HG03025 (cell line): Measurements from ENCODE around the gene PPARD.
"Not testable (repeated sequence)": the region's sequence is repeated elsewhere in the genome, so short reads cannot be mapped to it uniquely, and the experiment has no call there.

Experiments
- ATAC-seq: cut with Tn5 transposase; IDR thresholded peaks from one replicate; pipeline ENCODE4 v1.9.1; 2021; ENCODE audit warnings: mild to moderate bottlenecking, moderate library complexity; ENCODE audit not compliant: unreplicated experiment, low FRiP score

Gene PPARD

DNA sequence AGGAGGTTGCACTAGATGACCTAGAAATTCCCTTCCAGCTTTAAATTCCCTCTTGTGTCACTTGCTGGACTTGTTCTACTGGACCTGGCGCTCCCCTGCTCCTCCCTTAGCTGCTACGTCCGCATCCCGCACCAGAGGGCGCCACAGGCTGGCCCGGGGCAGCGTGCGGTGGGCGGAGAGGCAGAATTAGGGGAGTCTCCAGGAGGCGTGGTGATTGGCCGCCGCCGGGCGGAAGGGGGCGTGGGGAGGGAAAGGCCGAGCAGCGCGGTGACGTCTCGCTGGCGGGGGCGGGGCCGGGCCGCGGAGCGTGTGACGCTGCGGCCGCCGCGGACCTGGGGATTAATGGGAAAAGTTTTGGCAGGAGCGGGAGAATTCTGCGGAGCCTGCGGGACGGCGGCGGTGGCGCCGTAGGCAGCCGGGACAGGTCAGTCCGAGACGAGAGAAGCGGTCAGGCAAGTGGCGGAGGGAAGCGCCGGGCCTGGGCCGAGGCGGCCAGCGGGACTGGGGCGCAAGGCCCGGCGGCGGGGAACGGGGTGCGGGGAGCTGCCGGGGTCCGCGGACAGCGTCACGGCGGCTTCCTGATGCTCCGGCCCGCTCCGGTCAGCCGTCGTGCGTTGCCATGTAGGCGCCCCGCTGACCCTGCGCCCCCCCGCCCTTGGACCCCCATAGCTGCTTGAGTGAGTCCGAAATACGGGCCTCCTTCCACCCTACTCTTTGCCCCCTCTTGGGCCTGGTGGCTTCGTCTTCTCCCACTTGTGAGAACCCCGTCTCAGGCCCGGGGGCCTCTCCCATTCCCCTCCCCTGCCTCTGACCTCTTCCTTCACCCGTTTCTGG lies at the start of gene PPARD:
Gene PPARD, plus strand, starts transcription at position 301 of the 834 bp plus-strand sequence. CDS start 68,530 bp downstream, outside the sequence.
- peak; percentile 92 for ATAC-seq

DNA sequence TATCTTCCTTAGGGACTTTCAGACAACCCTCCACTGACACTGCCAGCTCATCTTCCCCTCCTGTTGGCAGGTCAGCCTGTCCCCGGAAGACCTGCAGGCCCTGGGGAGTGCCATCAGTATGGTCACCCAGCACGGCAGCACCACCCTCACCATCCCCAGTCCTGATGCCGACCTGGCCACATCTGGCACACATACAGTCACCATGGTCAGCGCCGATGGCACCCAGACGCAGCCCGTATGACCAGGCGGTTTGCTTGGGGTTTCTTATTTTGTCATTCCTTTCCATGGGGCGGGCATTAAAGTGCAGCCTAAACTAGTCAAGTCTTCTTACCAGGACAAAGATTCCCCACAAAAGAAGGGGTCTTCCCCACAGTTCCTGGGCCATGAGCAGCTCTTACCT lies 48.7 kb upstream of the PPARD start:
- ATAC-seq, result no peak

DNA sequence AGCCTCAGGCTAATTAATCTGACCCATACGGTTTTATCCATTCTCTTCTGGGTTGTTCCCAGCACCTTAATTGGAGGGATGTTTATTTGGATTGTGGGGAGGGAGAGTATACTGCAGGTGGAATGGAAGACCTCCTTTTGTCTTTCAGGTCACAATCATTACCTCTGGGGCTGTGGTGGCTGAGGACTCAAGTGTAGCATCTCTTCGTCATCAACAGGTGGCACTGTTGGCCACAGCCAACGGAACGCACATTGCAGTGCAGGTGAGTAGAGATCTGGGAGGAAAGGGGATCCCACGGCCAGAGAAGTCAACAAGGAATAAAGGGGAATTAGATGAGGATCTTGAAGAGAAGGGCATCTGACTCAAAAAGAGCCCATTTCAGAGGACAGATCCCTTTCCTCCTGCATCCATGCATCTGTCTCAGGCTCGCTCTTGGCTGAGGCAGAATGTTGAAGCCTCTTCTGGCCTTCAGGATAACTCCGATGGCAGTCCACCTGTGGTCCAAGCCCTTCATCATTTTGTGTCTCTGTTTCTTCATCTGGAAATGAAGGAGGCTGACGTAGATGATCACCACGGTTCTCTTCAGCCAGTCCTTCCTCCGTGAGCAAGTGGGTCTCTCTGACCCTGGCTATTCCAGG lies 47.9 kb upstream of the PPARD start:
- no peak for ATAC-seq

DNA sequence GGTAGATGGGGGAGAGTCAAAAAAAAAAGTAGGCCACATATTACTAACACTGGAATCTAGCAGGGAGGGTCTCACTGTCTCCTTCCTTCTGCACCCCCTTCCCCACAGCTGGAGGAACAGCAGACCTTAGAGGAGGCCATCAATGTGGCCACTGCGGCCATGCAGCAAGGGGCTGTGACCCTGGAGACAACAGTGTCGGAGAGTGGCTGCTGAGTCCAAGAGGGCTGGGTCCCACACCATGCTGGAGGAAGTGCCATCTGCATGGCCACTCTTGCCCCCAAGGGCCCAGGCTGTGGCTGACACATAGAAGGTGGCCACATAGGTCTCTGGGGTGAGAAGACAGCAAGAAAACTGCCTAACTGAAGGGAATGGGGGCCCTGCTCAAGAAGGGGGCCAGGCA lies 47.3 kb upstream of the PPARD start:
- ATAC-seq, result no peak

DNA sequence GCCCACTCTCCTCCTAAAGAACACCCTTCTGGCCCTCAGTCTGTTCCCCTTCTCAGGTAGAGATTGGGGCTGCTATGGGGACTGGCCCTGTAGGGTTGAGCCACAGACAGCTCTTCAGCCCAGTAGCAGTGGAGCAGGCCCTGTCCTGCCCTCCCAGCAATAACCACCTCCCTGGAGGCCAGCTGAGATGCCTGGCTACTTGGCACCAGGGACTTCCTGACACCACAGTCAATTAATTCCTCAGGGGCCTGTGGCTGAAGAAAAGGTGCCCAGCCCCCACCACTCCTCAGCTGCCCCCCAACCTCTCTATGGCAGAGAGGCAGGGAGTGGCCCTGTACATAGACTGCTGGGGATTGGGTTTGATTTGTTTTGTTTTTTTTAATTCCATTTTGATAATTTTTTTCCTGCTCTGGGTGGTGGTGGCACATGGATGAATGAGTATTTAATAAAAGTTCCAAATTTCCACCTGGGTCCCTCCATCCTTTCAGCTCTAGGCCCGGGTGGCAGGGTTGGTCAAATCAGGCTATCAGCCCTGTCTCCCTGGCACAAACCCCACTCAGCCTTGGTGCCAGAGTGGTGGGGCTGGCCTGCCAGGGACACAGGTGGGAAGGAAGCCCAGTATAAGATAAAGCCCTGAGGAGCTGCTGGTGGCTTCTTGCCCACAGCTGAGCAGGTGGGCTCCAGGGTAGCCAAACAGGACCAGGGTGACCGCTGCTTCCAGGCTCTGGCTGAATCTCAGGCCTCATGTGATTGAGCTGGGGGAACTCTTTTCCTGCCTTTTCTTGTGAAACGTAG lies 46.6 kb upstream of the PPARD start:
- ATAC-seq, result no peak

DNA sequence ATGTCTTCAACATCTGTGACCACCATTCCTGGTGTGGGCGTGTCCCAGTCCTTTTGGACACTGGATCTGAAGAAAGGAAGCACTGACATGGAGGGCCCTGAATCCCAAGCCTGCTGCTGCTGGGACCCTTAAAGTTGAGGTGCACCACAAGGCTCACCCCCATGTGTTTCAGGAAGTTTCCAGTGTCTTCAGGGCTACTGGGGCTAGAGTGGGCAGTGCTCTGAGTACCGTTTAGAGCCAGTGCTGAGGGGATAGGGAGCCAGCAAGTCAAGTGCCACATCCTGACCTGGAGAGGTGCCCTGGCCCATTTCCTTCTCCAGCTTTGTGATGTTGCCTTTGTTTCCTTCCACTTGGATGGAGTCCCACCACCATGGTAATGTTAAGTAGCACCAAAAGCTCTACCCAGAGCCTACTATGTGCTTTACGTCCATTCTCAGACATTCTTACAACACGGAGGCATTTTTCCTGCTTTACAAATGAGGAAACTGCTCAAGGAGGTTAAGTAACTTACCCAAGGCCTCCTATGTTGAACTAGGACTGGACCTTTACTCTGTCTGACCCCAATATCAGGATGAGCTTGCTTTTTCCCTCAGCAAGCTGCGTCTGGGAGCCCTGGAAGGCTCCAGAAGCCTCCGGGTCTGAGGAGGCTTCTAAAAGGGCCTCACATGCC lies 45.3 kb upstream of the PPARD start:
- no peak for ATAC-seq

DNA sequence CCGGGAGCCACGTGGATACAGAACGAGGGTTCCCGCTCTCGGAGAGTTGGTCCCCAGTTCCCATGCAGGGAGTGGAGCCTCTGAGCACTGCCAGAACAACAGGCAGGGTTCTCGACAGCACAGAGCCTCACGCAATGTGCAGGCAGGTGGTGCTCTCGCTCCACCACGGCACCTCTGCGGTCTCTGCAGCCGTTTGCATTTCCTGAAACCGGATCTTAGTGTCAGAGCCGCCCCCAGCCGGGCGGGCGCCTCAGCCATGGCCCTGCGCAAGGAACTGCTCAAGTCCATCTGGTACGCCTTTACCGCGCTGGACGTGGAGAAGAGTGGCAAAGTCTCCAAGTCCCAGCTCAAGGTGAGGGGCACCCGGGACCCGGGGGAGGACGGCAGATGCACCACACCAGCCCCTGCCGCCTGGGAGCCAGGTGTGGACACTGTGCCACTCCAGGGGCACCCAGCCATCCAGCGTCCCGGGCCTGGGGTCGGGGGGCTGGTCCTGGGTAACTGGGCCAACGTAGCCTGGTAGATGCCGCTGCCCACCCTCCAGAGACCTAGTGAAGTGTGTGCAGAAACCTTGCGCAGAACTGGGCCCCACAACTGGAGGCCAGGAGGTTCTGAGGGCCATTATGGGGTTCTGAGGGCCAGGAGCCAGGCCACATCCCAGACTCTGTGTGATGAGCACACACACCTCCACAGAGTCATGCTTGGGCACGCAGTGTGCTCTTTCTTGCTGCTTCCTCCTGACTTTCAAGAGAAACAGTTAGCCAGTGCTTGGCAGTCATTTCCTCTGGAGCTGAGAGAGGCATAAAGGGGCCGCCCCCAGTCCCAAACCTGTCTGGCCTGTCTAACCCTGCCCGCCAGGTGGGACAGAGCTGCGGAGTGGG lies 44.5 kb upstream of the PPARD start, which contains the start of gene DEF6:
Gene DEF6, plus strand, starts transcription at position 218 of the 881 bp plus-strand sequence. Its CDS starts 39 bp downstream, at position 257.
- peak; percentile 53 for ATAC-seq

DNA sequence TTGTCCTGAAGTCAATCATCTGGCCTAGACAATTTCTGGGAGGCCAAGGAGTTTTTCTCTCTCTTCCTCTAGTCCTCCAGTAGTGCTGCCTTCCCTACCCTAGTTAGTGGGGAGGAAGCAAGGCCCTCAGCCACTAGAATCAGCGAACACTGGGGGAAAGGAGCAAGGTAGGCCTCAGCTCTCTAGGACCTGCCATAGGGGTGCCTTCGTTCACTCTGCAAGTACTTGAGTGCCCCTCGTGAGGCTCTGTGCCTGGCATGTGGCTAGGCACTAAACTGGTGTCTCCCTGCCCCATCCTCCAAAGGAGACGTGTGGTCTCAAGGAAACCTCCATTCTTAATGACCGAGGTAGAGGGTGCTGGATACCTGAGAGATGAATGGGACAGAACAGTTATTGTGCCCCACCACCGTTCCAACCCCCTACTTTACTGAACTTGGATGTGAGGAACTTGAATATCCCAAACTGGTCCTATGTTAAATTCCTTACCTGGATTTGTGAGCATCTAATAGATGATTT lies 43.7 kb upstream of the PPARD start:
- no peak for ATAC-seq

DNA sequence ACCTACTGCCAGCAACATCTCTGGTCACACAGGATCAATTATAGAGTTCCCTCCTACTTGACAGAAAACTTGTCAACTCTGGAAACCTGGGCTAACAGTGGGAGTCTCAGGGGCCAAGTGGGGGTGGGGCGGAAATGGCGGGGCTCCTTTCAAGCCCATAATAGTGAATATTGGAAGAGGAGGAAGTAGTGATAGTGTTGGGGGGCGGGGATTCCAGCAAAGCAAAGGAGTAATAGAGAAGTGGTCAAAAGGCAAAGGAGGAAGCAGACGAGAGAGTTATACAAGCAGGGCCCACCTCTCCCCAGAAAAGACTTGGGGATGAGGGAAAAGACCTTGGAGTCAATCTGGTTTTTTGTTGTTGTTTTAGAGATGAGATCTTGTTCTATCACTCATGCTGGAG lies 42.7 kb upstream of the PPARD start:
- ATAC-seq, result no peak

DNA sequence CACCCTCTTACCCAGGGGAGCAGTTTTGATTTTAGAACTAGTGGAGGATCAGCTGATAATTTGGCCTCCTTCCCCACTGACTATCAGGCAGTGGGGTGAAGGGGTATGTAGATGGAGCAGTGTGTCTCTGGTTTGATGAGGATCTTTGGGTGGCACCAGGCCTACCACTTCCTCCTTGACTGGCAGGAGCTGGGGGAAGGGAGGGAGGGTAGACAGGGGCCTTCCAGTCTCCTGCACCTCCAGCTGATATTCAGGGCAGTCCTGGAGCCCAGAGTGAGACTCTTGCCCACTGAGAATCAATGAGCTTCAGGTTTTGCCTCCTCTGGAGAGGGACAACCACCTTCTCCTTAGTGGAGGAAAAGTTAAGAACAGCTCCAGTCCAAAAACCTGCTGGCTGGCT lies 41.5 kb upstream of the PPARD start:
- ATAC-seq, result no peak

DNA sequence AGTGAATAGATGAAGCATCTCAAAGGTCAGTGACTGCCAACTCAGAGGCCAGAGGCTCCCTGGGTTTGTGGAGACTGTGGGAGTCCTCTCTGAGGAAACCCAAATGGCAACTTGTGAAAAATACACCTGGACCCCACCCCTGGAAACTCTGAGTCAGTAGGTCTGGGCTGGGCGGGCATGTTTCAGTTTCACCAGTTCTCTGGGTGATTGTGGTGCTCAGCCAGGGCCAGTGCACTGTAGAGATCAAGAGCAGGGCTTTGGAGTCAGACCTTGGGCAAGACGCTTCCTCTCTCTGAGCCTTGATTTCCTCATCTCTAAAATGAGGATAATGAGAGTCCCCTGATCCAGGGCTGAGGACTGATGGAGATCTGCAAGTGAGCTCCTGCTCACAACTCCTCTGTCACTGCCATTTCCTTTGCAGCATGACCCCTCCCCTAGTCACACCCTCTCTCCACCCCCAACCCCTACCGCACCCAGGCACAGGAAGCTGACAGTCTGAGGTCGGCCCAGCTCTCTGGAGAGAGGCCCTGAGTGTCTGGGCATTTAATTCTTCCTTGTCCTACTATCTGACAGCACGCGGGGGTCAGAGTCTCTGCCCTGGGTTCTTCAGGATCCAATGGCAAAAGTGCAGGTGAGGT lies 39.6 kb upstream of the PPARD start:
- peak; percentile 63 for ATAC-seq

DNA sequence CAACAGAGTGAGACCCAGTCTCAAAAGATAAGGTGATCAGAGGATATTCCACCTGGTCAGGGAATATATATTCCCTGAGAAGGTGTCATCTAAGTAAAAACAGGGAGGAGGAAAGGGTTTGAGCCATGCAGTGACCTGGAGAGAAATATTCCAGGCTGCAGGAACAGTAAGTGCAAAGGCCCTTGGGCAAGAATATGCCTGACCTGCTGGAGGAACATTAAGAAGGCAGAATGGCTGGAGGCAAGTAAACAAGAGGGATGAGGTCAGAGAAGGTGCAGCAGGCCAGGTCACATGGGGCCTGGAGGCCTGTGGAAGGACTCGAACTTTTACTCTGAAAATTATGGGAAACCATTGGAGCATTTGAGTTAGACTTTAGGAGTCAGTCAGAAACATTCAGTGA lies 38.1 kb upstream of the PPARD start:
- no peak for ATAC-seq

DNA sequence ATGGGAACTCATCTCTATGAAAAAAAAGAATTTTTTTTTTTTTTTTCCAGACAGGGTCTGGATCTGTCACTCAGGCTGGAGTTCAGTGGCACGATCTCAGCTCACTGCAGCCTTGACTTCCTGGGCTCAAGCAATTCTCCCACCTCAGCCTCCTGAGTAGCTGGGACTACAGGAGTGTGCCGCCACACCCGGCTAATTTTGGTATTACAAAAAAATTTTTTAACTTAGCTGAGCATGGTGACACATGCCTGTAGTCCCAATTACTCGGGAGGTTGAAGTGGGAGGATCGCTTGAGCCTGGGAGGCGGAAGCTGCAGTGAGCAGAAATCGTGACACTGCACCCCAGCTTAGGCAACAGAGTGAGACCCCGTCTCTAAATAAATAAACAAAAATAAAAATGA lies 37.2 kb upstream of the PPARD start:
- ATAC-seq, result no peak

DNA sequence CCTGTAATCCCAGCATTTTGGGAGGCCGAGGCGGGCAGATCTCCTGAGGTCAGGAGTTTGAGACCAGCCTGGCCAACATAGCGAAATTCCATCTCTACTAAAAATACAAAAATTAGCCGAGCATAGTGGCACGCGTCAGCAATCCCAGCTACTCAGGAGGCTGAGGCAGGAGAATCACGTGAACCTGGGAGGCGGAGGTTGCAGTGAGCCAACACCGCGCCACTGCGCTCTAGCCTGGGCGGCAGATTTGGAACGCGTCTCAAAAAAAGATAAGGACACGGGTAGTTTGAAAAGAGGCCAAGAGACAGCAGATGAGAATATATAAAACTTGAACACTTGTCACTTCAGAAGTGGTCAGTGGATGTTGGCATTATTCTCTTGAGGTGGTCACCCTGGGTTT lies 35.2 kb upstream of the PPARD start:
- ATAC-seq, result not testable (repeated sequence)

DNA sequence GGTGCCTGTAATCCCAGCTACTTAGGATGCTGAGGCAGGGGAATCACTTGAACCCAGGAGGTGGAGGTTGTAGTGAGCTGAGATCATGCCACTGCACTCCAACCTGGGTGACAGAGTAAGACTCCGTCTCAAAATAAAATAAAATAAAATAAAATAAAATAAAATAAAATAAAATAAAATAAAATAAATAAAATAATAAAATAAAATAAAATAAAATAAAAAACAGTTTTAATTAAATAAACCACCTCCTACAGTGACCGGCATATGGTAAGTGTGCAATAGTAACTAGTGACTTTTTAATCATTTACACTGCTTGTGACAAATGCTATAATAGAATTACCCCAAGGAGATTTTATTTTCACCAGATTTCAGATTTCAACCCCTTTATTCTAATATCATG lies 33.8 kb upstream of the PPARD start:
- ATAC-seq, result not testable (repeated sequence)

DNA sequence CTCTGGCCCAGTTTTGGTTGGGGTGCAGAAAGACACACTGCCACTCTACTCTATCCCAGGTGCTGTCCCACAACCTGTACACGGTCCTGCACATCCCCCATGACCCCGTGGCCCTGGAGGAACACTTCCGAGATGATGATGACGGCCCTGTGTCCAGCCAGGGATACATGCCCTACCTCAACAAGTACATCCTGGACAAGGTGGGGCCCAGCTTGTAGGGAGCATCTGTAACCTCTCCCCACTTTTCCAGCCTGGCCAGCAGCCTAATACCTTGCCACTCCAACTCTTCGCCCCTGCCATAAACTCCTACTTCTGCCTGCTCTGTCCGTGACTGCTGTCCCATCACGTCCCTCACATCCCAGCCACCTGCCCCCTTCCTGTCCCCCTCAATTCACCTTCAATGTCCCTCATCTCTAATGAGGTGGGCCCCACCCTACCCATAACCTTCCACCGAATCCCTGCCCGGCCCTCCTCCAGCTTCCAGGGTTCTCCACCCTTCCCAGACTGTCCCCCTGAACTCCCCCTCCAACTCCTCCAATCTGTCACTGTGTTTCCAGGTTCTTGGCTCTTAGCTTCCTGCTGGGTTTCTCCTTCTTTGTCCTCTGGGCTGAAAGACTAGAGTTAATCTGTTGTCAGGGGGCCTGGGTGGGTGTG lies 32.6 kb upstream of the PPARD start:
- ATAC-seq, result no peak

DNA sequence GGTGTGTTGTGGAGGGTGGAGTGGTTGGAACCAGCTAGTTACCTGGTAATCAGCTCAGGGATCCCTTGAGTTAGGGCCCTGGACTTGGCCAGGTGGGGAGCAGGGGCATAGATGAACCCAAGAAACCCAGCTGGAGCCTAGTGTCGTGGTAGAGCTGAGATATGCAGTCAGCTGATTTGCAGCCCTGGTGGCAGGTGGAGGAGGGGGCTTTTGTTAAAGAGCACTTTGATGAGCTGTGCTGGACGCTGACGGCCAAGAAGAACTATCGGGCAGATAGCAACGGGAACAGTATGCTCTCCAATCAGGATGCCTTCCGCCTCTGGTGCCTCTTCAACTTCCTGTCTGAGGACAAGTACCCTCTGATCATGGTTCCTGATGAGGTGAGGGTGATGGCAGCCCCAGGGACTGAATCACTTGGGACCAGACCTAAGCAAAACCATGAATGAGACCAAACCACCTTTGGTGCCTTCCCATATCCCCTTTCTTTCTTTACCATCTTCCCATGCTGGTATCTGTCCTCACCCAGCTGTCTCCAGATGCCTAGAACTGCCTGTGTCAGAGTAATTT lies 32.0 kb upstream of the PPARD start:
- no peak for ATAC-seq
